DOHH2 (cell line): Measurements from ENCODE around the gene ZKSCAN3.

Experiments
- EZH2phosphoT487 ChIP-seq: fragments of 200-600 bp; sonication (generic); IDR thresholded peaks from 2 replicates; pipeline ENCODE4 v1.6.1; 2017; ENCODE audit warnings: borderline replicate concordance, mild to moderate bottlenecking, antibody characterized with exemption, low read length, moderate library complexity, mixed read lengths
- TF ChIP-seq, protein P1 (sequence below): fragments of 200-600 bp; sonication (generic); IDR thresholded peaks from one replicate; pipeline ENCODE4 v1.5.1; 2014; ENCODE audit warnings: antibody characterized with exemption, mild to moderate bottlenecking, low read depth, low read length; ENCODE audit not compliant: poor library complexity, severe bottlenecking

DNA sequence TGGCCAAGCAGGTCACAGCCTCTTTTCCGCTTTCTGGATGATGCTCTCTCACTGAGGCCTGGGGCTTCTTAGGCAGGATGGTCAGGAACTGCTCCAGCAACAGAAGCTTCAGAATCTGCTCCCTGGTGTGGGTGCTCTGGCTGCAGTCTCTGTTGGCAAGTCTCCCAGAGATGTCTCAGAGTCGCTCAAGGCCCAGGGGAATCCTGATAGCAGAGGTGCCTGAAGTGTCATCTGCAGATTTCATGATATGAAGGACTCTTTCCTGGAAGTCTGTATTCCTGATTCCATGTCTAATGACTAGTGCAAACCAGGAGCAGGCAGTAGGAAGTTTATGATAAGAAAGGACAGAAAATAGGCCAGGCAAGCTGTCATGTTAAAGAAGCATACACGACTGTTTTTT lies 34.1 kb upstream of the ZKSCAN3 start:
- TF ChIP-seq, protein P1, sequence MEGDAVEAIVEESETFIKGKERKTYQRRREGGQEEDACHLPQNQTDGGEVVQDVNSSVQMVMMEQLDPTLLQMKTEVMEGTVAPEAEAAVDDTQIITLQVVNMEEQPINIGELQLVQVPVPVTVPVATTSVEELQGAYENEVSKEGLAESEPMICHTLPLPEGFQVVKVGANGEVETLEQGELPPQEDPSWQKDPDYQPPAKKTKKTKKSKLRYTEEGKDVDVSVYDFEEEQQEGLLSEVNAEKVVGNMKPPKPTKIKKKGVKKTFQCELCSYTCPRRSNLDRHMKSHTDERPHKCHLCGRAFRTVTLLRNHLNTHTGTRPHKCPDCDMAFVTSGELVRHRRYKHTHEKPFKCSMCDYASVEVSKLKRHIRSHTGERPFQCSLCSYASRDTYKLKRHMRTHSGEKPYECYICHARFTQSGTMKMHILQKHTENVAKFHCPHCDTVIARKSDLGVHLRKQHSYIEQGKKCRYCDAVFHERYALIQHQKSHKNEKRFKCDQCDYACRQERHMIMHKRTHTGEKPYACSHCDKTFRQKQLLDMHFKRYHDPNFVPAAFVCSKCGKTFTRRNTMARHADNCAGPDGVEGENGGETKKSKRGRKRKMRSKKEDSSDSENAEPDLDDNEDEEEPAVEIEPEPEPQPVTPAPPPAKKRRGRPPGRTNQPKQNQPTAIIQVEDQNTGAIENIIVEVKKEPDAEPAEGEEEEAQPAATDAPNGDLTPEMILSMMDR, result no peak
- no peak for TF ChIP-seq EZH2phosphoT487
